HTR-8/SVneo (cell line): ENCODE measurements around the gene SMAD2.

ENCODE experiments used
- DNase-seq: peaks from one replicate; pipeline ENCODE4 v3.0.0; 2011; ENCODE audit warnings: low spot score, mixed read lengths; ENCODE audit not compliant: insufficient read length
- FAIRE-seq: peaks from 2 replicates; lab custom pipeline; 2011; peaks lifted over from hg19 to GRCh38; lab: Jason Lieb, UNC

Gene SMAD2

DNA sequence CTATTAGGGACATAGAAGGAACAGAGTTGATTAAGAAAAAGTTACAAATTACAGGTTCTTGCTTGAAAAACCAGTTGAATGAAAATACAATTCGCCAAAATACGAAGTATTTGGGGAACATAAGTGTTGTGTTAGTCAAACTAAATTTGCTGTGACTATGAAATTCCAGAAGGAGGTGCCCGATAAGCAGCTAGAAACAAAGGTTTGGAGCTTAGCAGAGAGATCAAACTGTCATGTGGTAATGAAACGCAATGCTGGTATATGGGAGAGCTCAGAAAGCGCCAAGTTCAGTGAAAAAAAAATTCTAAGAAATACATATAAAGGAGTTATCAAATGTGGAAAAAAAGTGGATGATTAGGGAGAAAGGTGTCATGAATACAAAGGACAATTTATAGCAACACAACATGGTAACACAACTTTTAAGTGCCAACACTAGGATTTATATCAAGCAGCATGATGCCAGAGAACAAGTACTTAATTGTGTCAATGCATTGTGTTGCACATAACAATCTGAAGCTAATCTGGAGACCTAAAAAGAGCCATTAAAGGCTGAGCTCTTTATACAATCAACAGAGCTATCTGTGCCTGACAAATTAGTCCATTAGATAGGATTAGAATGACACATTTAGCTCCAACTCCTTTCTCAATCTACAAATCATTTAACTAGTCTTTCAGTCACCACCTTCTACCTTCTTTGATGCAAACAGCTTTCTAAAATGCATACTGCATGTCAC is 31.2 kb downstream of the SMAD2 start:
- FAIRE-seq (no peak), DNase-seq (no peak)

DNA sequence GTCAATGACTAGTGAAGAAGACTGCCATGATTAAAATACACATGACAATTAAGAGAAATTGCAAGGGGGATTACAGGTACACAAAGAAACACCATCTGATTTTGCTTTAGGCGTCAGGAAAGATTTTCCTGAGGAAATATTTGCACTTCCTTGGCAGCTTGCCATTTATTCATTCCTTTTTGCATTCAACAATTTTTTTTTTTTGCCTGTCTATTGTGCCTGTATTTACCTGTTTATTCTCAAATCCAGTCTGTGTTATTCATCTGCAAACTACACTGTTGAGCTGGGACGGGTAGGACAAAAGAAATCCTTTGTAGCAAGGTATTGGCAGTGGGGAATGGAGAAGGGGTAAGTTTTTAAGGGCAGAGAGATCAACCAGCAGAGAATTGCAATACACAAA is 31.8 kb downstream of the SMAD2 start:
- DNase-seq = no peak
- no peak for FAIRE-seq

DNA sequence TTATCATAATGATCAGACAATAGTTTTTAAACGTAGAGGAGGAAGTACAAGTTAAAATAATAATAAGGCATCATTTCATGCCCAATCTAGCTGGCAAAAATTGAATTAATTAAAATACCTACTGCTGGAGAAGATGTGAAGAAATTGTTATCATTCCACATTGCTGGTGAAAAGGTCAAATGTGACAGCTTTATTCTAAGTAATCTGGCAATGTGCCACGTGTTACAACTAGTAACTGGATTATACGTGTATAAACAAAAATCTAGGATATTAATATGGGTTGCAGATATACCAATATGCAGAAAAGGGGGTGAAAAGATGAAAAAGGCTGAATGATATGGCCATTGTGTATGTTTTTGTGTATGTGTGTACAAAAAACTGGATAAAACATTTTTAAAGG is 32.4 kb downstream of the SMAD2 start:
- DNase-seq = no peak

DNA sequence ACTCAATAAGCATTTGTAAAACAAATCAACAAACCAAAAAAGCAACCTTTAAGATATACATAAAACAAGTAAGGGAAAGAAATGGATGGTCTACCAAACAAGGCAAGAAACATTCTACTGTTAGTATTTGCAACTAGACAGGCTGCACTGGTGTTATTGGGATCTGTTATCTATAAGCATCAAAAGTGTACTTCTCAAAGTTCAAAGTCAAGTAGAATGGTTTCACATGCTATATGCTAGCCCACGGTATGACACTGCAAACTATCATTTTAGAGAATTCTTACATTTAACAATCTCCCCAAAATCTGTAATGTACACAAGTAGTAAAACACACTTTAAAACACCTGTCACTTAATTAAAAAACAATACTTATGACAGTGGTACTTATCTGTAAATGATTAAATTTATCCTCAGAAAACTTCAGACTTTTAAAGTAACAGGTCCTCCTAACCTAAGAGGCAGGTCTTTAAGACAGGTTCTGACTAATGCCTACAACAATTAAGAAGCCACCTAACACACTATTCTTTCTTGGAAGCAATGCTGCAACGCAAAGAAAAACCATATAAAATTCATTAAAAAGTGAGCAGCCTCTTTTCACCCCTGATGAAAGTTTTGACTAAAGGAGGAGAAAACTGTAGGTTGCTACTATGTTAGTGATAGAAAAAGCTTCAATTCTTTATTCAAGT is 34.8 kb downstream of the SMAD2 start:
- DNase-seq (no peak), FAIRE-seq (no peak)

More for the DNA sequence above, 32.4 kb downstream of the SMAD2 start:
- no peak for FAIRE-seq

DNA sequence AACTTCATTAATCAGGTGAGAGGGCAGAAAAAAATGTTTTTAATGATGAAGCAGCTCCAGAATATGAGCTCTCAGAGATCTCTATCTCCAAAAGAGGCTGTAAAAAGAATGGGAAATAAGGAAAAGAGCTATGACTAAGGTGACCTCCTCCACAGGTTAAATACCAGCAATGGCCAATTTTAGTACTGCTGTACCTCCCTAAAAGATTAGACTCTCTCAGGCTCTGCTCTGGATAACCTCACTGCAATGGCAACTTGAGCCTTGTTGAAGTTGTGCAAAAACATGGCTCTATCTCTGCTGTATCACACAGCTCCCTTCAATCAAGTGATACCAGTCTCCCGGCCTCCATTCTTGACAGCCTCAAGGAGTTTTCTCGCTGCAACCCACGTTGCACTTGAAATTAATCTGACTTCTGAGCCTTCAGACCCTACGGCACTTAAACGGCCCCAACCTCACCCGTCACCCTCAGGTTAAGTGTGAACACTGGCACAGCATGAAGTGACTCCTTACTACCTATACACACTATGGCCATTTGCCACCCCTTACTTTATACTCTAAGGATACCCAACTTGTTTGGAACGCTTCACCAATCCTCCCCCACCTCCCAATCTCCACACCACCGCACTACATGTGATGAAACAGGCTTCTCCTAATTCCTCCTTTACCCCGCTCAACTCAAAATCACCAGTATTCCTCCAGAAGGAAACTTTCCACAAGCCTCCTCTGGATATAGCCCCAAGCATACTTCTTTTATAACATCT is 36.3 kb downstream of the SMAD2 start:
- FAIRE-seq (no peak), DNase-seq (no peak)

DNA sequence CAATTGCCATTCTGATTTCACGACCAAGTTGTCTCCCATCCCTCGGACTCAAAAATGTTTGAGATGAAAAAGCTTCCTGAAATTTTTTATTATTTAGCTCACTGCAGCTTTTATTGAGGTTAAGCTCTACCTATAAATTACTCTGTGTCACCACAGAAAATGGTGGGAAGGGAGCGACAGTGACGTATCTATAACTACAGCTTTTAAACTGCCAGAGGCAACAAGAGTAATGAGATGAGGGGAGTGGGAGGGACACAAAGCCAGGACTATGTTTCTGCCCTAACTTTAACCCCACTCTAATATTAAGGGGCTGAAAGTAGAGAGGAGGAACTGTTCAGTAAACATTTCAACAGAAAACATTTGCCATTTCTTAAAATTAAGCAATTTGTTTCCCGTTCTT is 37.4 kb downstream of the SMAD2 start:
- peak; percentile 37 for DNase-seq
- FAIRE-seq = no peak

DNA sequence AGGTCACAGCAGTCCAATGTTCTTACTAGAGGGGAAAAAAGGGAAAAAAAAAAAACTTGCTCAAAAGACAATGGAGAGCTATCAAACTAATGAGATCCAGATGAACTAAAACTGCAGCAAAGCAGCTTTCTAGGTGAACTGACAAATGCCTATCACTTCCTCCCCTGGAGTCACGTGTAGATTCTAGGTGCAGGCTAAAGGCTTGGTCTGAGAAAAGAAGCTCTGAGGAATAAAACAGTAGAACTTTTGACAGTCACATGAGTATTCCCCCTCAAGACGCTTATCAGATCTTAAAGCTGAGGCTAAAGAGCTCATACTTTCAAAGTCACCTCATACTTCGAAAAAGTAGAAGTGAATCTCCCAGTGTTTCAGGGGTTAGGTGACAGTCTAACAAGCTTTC is 42.3 kb downstream of the SMAD2 start:
- no peak for DNase-seq
- no peak for FAIRE-seq

DNA sequence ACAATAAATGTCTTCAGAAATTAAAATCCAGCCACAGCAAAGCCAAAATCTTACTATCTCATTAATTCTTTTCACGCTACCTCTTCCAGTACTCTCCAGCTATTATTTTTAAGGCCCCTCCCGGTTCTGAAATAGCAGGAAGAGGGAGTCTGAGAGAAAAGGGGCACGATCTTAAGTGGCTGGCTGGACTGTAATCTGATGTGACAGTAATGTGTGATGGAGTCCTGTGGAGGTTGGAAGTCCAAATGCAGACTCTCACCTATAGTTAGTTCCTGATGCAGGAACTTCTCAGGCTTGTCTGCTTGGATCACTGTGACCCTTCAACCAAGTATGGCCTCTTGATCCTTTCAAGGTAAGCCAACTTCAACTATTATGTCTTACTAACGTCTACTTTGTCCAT is 43.2 kb downstream of the SMAD2 start:
- FAIRE-seq (no peak), DNase-seq (no peak)

DNA sequence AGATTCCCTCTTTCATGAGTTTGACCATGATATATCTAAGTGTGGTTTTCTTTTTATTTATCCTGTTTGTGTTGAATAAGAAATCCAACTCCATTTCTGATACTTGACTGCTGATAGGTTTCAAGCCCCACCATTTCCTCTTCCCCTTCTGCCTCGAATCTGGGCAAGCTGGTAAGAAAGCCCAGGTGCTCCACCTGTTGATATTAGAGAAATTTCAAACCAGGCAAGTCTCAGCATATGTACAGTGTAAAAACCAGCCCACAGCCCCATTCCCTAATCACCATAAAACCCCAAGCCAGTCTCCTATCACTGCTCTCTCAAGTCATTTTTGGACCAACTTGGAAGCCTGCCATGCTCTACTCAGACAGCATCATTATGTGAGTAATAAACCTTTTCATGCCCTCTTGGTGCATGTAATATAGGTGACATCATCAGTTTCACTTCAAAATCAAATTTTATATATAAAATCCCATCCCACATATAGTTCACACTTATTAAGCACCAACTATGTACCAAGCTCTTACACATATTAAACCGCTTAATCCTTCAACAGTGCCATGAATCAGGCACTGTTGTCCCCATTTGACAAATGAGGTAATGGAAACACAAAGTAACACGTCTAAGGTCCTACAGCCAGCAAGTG is 46.6 kb downstream of the SMAD2 start:
- no peak for DNase-seq

DNA sequence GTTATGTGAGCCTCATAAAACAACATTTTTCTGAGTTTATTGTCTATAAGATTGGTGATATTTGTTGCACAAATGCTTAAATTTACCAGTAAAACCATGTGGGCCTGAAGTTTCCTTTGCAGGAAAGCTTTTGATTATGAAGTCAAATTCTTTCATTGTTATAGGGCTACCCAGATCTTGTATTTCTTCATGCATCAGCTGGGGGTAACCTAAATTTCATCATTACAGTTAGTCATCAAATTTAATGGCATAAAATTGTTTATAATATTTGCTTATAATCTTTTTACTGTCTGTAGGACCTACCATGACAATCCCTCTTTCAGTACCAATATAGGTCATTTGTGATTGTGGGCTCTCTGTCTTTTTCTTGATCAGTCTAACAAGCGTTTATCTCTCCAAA is 47.8 kb downstream of the SMAD2 start:
- FAIRE-seq (no peak), DNase-seq (no peak)

More for the DNA sequence above, 46.6 kb downstream of the SMAD2 start:
- FAIRE-seq = no peak

DNA sequence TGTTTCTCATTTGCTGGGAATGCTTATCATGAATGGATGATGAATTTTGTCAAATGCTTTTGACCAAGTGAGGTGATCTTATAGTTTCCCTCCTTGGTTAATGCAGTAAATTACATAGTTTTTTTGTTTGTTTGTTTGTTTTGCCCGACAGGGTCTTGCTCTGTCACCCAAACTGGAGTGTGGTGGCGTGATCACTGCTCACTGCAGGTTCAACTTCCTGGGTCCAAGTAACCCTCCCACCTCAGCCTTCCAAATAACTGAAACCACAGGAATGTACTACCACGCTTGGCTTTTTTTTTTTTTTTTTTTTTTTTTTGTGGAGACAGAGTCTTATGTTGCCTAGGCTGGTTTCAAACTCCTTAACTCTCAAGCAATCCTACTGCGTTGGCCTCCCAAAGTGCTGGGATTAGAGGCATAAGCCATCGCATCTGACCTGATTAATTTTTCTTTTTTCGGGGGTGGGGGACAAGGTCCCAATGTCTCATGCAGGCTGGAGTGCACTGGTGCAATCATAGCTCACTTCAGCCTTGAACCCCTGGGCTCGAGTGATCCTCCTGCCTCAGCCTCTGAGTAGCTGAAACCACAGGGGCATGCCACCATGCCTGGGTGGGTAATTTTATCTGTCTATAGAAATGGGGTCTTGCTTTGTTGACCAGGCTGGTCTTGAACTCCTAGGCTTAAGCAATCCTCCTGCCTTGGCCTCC is 48.6 kb downstream of the SMAD2 start:
- DNase-seq = peak; percentile 11
- no peak for FAIRE-seq

DNA sequence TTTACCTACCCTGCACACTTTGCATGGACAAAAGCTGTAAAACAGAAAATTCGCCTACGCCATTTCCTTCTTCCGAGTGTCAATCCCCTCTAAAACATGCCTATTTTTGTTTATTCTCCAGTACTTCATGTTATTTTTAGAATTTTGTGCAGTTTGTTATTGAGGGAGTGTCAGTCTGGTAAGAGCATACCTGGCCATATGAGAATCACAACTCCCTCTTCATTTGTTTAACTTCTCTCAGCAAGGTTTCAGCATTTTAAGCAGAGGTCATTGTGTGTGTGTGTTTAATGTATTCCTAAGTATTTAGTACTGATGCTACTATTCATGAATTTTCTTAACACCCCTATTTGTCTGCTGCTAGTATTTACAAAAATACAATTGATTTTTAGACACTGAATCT is 49.4 kb downstream of the SMAD2 start:
- DNase-seq (no peak), FAIRE-seq (no peak)

DNA sequence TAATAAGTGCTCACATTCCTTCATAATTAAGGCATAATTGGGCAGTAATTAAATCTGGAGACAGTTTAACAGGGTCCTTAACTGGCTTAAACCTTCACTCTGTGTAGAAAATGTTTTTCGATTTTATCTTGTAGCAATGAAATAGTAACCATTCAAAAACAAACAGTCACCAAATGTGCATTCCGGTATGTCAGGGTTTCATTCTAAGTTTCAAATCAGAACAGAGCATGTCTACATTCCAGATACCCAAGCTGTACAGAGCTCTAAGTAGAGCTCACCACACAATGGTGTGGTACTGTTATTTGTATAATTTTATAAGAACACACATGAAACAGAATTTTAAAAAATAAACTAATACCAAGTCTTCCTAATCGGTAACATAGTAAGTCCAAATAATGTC is 52.6 kb downstream of the SMAD2 start:
- no peak for DNase-seq

DNA sequence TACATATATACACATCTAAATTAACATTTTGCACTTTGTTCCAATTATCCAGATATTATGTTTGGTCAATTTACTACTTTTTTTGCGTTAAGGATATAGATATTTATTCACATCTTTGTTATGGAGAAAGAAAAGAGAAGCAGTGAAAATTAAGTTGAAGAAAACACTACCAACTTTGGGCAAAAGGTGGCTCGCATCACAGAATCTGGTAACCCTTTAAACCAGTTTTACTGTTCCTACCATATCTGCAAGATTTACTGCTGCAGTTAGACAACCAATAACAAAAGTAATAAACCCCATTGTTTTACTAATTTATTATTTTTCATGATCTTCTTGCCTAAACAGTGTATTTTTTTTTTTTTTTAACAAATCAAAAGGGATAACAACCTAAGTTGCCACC is 53.6 kb downstream of the SMAD2 start:
- FAIRE-seq = no peak

More for the DNA sequence above, 52.6 kb downstream of the SMAD2 start:
- FAIRE-seq = no peak

DNA sequence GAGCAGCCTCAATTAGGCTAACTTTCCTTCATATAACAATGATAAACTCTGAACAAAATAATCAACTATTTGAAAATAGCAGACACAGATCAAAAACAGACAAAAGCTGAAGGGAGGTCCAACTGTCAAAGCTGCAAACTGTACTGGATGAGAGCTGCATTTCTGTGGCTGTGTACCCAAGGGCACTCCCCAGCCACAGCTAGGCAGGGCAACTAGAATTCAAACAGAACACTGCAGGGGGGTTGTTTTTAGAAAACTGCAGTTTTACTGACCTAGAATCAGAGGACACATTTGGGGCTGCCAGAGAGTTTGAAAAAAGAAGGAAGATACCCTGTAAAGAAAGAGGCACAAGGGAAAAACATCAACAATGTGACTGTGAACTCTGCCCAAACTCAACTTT is 56.8 kb downstream of the SMAD2 start:
- FAIRE-seq (no peak), DNase-seq (no peak)

More for the DNA sequence above, 53.6 kb downstream of the SMAD2 start:
- DNase-seq = no peak

DNA sequence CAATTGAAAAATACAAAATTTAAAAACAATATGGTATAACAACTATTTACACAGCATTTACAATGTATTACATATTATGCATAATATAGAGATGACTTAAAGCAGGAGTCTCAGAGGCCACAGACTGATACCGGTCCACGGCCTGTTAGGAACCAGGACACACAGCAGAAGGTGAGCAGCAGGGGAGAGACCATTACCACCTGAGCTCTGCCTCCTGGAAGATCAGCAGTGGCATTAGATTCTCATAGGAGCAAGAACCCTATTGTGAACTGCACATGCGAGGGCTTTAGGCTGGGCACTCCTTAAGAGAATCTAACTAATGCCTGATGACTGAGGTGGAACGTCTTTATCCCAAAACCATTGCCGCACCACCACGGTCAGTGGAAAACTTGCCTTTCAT is 58.0 kb downstream of the SMAD2 start:
- DNase-seq = no peak
- no peak for FAIRE-seq

DNA sequence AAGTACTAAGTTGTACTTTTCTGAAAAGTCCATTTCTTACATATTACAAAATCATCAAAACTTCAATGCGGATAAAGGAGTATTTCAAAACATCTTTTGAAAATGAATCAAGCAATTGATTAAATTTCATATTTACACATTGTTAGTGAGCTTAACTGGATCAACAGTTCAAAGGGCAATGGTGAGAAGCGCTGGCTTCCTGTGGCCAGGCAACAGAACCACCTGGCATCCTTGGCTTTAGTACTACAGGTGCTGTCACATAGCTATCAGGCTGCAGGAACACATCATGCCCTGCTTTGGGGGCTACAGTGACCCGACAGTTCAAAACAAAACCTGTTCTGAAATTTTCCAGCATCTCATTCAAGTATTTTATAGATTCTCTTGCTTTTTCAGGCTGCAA is 59.2 kb downstream of the SMAD2 start:
- DNase-seq (no peak), FAIRE-seq (no peak)

DNA sequence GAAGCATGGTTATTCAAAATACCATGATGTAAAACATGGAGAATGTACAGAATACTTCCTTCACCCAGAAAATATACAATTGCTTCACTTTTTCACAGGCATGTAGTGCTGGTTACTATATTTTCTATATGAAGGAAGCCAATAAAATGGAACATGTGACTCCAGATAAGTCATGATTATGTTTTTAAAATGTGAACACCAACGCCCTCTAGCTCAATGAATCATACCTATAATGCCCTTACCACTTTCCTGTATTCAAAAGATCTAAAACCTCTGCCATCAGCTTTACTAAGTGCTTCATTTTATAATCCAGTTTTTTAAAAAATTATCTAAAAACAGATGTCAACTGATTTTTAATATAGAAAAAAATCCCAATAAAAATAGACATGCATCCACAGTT is 59.9 kb downstream of the SMAD2 start:
- no peak for FAIRE-seq
- no peak for DNase-seq

DNA sequence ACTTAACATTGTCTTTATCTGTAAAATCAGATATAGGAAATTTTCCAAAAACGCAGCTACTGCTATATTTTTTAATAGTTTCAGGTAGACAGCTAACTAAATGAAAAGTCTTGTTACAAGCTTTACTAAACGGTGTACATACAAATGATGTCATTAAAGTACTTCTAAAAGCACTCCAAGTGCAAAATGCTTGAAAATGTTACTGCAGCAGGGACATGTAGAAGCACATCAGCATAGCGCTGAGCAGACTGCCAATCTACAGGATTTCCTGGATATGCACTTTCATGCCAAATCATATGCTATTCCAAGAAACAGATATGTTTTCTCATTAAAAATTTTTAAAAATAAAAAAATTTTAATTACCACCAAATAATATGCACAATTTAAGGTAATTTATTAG is 61.7 kb downstream of the SMAD2 start:
- DNase-seq = no peak

DNA sequence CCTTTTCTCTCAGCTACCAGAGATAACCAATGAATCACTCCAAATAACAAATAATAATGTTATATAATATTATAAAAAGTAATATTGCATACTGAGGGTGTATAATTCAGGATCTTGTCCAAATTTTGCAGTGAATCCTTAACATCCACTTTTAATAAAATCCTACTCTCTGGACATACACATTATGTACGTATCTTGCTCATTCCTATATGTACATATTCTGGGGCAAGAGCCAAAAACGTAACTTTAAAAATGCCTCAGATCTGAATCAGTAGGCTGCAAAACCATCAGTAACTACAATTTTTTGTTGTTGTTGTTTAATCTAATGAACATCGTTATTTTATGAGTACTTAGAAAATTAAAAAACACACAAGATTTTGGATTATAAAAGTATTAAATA is 65.3 kb downstream of the SMAD2 start:
- FAIRE-seq (no peak), DNase-seq (no peak)

More for the DNA sequence above, 61.7 kb downstream of the SMAD2 start:
- FAIRE-seq = no peak
